Naive thymus-derived CD4-positive, alpha-beta T cell (primary cell): Measurements from ENCODE around the gene GRIA4. TPM values are rescaled to one million over a fixed set of nuclear protein-coding genes. Genes with fewer than 3 reads are reported as not detected.

Experiments
- ATAC-seq: fragments of 150-1000 bp; cut with Tn5 transposase; 2 replicates; pipeline ENCODE4 v1.10.0; 2021; ENCODE audit warnings: mild to moderate bottlenecking, moderate library complexity
- CTCF ChIA-PET: fragments of 350-600 bp; sonication (Branson Sonifier 250); formaldehyde crosslinking; loops from one replicate; lab custom pipeline; 2021; ENCODE audit warnings: antibody characterized with exemption; lab: Charles Lee
- POLR2A ChIA-PET: fragments of 350-600 bp; sonication (Branson Sonifier 250); formaldehyde crosslinking; loops from one replicate; lab custom pipeline; 2021; ENCODE audit warnings: antibody characterized with exemption, inconsistent platforms; lab: Charles Lee
- DNase-seq, 9 donors: peaks; one replicate each; pipeline versions ENCODE4 v3.0.0 to v3.0.0-alpha.2; 2020 to 2022; ENCODE audit warnings: mixed read lengths in 1 of 9
- H3K27ac ChIP-seq: one replicate; pipeline ENCODE4 v1.7.0; 2013; ENCODE audit warnings: mild to moderate bottlenecking, low read depth, low read length, moderate library complexity
- H3K27me3 ChIP-seq, 2 donors: one replicate each; pipeline ENCODE4 v1.7.0; 2013; ENCODE audit warnings: low read length in 2 of 2, mild to moderate bottlenecking in 2 of 2, moderate library complexity in 2 of 2; ENCODE audit not compliant: control insufficient read depth in 2 of 2, insufficient read depth in 2 of 2
- H3K36me3 ChIP-seq, 3 experiments: 1 replicate in 2 of 3; 2 replicates in 1 of 3; pipeline ENCODE4 v1.7.0; 2013; ENCODE audit warnings: low read length in 3 of 3, mild to moderate bottlenecking in 3 of 3, moderate library complexity in 1 of 3; ENCODE audit not compliant: insufficient read depth in 3 of 3, control insufficient read depth in 2 of 3
- H3K4me1 ChIP-seq, 2 donors: one replicate each; pipeline ENCODE4 v1.7.0; 2013; ENCODE audit warnings: low read length in 2 of 2, mild to moderate bottlenecking in 2 of 2, moderate library complexity in 1 of 2; ENCODE audit not compliant: control insufficient read depth in 2 of 2, insufficient read depth in 2 of 2
- H3K4me3 ChIP-seq: 2 replicates; pipeline ENCODE4 v1.7.0; 2013; ENCODE audit warnings: mild to moderate bottlenecking, low read length
- H3K9me3 ChIP-seq, 3 experiments: 1 replicate in 2 of 3; 2 replicates in 1 of 3; pipeline ENCODE4 v1.7.0; 2013; ENCODE audit warnings: low read length in 3 of 3; ENCODE audit not compliant: control insufficient read depth in 2 of 3
- H3K27ac Mint-ChIP-seq, 9 donors: one replicate each; pipeline ENCODE4 v1.8.0; 2020 to 2022; ENCODE audit warnings: mixed read lengths in 9 of 9, mild to moderate bottlenecking in 8 of 9, moderate library complexity in 5 of 9, inconsistent platforms in 2 of 9
- H3K27me3 Mint-ChIP-seq, 5 donors: one replicate each; pipeline ENCODE4 v1.8.0; 2021 to 2022; ENCODE audit warnings: mixed read lengths in 5 of 5, mild to moderate bottlenecking in 1 of 5
- H3K36me3 Mint-ChIP-seq, 5 donors: one replicate each; pipeline ENCODE4 v1.8.0; 2020 to 2022; ENCODE audit warnings: mixed read lengths in 5 of 5, mild to moderate bottlenecking in 3 of 5, inconsistent platforms in 1 of 5
- H3K4me1 Mint-ChIP-seq, 7 donors: one replicate each; pipeline ENCODE4 v1.8.0; 2020 to 2022; ENCODE audit warnings: mixed read lengths in 7 of 7, mild to moderate bottlenecking in 3 of 7, inconsistent platforms in 1 of 7
- H3K4me3 Mint-ChIP-seq, 10 donors: one replicate each; pipeline ENCODE4 v1.8.0; 2020 to 2022; ENCODE audit warnings: mild to moderate bottlenecking in 10 of 10, mixed read lengths in 10 of 10, moderate library complexity in 6 of 10, inconsistent platforms in 2 of 10
- H3K9me3 Mint-ChIP-seq, 11 donors: one replicate each; pipeline ENCODE4 v1.8.0; 2020 to 2022; ENCODE audit warnings: mixed read lengths in 11 of 11, mild to moderate bottlenecking in 4 of 11, inconsistent platforms in 1 of 11, moderate library complexity in 1 of 11
- intact Hi-C, 2 donors: fragments of 100-400 bp; cut with micrococcal nuclease; formaldehyde crosslinking; loops; one replicate each; pipeline ENCODE4 v1.15.1; 2023
- polyA plus RNA-seq, 2 donors: library from polyadenylated mRNA; unstranded; fragments of 300-500 nt; fragmentation: Illumina TruSeq; gene quantifications; one replicate each; pipeline ENCODE4 v1.2.3, GENCODE V29; 2021
- total RNA-seq, 6 experiments: library from RNA in 5 of 6; stranded (reverse) in 5 of 6; gene quantifications; 1 replicate in 5 of 6; 2 replicates in 1 of 6; pipeline ENCODE4 v1.2.3 and lab custom pipeline; 2021 to 2026

GRIA4 gene
- total and polyA plus RNA-seq, 7 experiments from 2014 or later: not detected

DNA sequence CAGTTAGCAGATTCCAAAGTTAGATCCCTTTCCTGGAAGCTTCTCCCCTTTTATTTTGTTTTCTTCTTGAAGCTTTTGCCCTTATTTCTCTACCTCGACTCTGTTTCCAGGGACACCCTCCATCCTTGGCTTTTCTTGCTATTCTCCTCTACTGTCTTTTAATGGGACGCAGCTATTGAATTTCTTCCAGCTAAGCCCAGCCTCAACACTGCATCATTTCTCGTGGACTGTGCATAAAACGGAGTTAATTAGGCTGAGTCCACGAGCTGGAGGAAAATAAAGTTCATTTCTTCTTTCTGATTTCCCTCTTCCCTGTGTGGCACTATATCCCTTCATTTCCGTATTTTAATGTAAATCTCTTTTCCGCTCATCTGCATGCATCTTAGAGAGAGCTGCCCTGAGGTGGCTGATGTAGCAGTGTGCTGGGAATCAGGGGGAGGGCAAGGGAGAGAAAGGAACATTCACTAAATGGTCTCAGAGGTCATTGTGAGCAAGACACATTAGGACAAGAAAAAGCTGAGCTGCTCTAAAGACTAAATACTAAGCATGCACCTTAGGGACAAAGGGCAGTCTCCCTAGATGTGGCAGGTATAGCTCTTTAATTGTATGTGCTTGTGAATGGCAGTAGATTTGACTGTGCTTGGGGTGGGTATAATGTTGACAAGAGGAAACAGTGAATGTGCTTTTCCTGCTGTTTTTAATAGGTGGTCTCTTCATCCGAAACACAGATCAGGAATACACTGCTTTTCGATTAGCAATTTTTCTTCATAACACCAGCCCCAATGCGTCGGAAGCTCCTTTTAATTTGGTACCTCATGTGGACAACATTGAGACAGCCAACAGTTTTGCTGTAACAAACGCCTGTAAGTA, 1.9 kb downstream of the GRIA4 start:
- no peak for DNase-seq
- no peak overlapping the region for H3K4me3 ChIP-seq
- H3K27ac Mint-ChIP-seq: no peak overlapping the region
- ChIA-PET CTCF (no interaction called here), POLR2A (no interaction called here)
- no peak for ATAC-seq
- H3K9me3 Mint-ChIP-seq: peaks cover 0 to 2% (median 0%) of the 10 kb centered on the region in 11 donors
- H3K9me3 ChIP-seq: no peaks in the 10 kb centered on the region
- H3K4me1 Mint-ChIP-seq: peaks cover 7 to 32% (median 18%) of the 10 kb centered on the region in 7 donors
- intact Hi-C loops: no loop called here
- H3K27me3 Mint-ChIP-seq: peaks cover 42 to 50% (median 46%) of the 10 kb centered on the region in 5 donors
- H3K36me3 Mint-ChIP-seq: no peaks in the 10 kb centered on the region
- H3K4me3 Mint-ChIP-seq: peak overlapping the region in 3 of 10 donors; percentile 3 to 56 (median 9)
- no peaks in the 10 kb centered on the region for H3K4me1 ChIP-seq
- H3K36me3 ChIP-seq: no peaks in the 10 kb centered on the region
- no peak overlapping the region for H3K27ac ChIP-seq
- H3K27me3 ChIP-seq: peaks cover 0 to 4% of the 10 kb centered on the region in 2 donors

DNA sequence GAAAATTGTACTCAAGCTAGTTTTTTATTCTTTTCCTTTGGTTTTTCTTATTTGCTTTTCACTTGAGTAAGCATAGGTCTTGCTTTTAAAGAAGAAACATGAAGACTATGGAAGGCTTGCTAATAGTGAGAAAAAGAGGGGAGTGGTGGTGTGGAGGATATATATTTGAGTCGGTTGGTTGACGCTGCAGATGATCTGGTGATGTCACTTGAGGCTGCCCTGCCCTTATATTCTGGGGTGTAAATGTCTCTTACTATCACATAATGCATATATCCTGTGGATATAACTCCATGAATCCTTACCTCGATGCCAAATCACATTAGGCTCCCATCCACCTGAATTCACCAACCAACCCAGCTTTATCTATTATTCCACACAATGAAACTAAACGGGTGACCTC, 2.9 kb downstream of the GRIA4 start:
- Mint-ChIP-seq H3K27me3 (peaks cover 41 to 46% (median 42%) of the 10 kb centered on the region in 5 donors), H3K4me1 (peaks cover 7 to 32% (median 18%) of the 10 kb centered on the region in 7 donors), H3K4me3 (no peak overlapping the region), H3K9me3 (peaks cover 0 to 2% (median 0%) of the 10 kb centered on the region in 11 donors), H3K36me3 (no peaks in the 10 kb centered on the region), H3K27ac (no peak overlapping the region)
- no peaks in the 10 kb centered on the region for H3K9me3 ChIP-seq
- no peak for DNase-seq
- H3K27ac ChIP-seq: no peak overlapping the region
- no peak for ATAC-seq
- ChIA-PET POLR2A (no interaction called here), CTCF (no interaction called here)
- H3K27me3 ChIP-seq: peaks cover 0 to 4% of the 10 kb centered on the region in 2 donors
- intact Hi-C loops: no loop called here
- no peak overlapping the region for H3K4me3 ChIP-seq
- H3K36me3 ChIP-seq: no peaks in the 10 kb centered on the region
- no peaks in the 10 kb centered on the region for H3K4me1 ChIP-seq

DNA sequence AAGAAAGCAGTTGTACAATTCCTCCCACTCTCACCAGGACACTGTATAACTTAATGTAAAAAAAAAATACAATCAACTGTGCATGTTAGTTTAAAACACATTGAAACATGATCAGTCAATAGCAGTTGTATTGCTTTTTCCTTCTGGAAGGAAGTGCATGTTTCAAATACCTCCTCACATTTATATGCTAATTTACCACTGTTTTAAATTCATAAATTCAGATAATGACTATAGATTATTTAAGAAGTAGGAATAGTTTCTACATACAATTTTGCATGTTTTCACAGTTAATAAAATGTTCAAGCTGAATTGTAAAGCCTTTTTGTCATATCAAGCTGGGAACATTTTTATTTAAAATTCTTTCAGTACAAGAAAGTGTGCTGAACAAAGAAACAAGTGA, 3.3 kb downstream of the GRIA4 start:
- Mint-ChIP-seq H3K4me3 (no peak overlapping the region), H3K27ac (no peak overlapping the region), H3K9me3 (peaks cover 0 to 2% (median 0%) of the 10 kb centered on the region in 11 donors), H3K36me3 (no peaks in the 10 kb centered on the region), H3K4me1 (peaks cover 7 to 32% (median 18%) of the 10 kb centered on the region in 7 donors), H3K27me3 (peaks cover 40 to 45% (median 41%) of the 10 kb centered on the region in 5 donors)
- ChIA-PET CTCF (no interaction called here), POLR2A (no interaction called here)
- Histone ChIP-seq H3K36me3 (no peaks in the 10 kb centered on the region), H3K27me3 (peaks cover 0 to 4% of the 10 kb centered on the region in 2 donors), H3K27ac (no peak overlapping the region), H3K9me3 (no peaks in the 10 kb centered on the region), H3K4me1 (no peaks in the 10 kb centered on the region), H3K4me3 (no peak overlapping the region)
- no peak for ATAC-seq
- intact Hi-C loops: no loop called here
- no peak for DNase-seq

DNA sequence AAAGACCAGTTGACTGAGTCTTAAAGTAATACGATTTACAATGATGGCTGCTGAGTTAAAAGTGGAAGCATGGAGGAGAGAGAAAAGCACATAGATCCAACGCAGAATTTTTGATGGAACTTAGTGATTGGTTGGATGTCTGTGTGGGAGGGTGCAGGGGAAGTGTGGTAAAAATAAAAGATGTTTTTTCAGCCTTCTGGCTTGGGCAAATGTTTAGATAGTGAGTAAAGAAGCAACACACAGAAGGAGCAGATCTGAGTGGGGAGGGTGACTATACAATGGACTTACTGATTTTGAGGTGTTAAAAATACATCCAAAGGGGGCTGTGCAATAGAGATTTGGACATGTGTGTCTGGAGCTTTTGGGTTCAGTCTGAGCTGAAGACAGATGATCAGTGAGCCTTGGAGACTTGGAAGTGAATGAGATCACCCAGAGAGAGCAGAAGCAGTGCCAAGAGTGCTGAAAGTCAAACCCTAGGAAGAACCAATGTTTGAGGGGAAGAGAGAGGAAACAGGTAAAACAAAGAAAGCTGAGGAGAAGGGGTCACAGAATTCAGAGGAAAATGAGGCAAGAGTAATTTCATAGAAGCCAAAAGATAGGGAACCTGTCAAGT, 8.6 kb downstream of the GRIA4 start:
- H3K36me3 ChIP-seq: no peaks in the 10 kb centered on the region
- no peak overlapping the region for H3K27ac Mint-ChIP-seq
- ChIA-PET CTCF (no interaction called here), POLR2A (no interaction called here)
- no peaks in the 10 kb centered on the region for H3K4me1 ChIP-seq
- H3K27ac ChIP-seq: no peak overlapping the region
- intact Hi-C loops: no loop called here
- H3K27me3 ChIP-seq: no peaks in the 10 kb centered on the region
- no peaks in the 10 kb centered on the region for H3K9me3 Mint-ChIP-seq
- H3K9me3 ChIP-seq: no peaks in the 10 kb centered on the region
- peaks cover 0 to 3% (median 0%) of the 10 kb centered on the region in 5 donors for H3K27me3 Mint-ChIP-seq
- no peak for ATAC-seq
- no peaks in the 10 kb centered on the region for H3K4me1 Mint-ChIP-seq
- no peak overlapping the region for H3K4me3 Mint-ChIP-seq
- no peaks in the 10 kb centered on the region for H3K36me3 Mint-ChIP-seq
- H3K4me3 ChIP-seq: no peak overlapping the region
- no peak for DNase-seq

DNA sequence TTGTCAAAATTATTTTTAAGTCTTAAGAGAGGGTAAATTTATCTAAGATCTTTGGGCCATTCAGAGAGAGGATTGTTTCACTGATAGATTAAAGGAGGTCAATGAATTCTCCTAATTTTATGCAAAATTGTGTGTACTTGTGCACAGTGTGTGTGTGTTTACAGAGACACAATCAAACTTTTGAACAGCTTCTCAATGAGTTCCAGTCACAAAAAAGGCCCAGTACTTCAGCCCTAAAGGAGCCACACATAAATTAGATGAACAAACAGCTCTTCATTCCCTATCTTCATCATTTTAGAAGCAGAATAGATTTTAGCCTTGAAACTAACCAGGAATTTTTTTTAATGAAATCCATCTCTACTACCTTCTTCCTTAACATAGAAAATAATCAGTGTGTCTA, 9.7 kb downstream of the GRIA4 start:
- H3K27me3 ChIP-seq: no peaks in the 10 kb centered on the region
- ATAC-seq (no peak), DNase-seq (no peak)
- H3K4me1 ChIP-seq: no peaks in the 10 kb centered on the region
- no peaks in the 10 kb centered on the region for H3K4me1 Mint-ChIP-seq
- H3K9me3 Mint-ChIP-seq: peaks cover 0 to 1% (median 0%) of the 10 kb centered on the region in 11 donors
- ChIA-PET POLR2A (no interaction called here), CTCF (no interaction called here)
- H3K36me3 Mint-ChIP-seq: no peaks in the 10 kb centered on the region
- intact Hi-C loops: no loop called here
- no peak overlapping the region for H3K4me3 ChIP-seq
- no peak overlapping the region for H3K27ac Mint-ChIP-seq
- H3K36me3 ChIP-seq: no peaks in the 10 kb centered on the region
- H3K27me3 Mint-ChIP-seq: peaks cover 0 to 6% (median 0%) of the 10 kb centered on the region in 5 donors
- H3K4me3 Mint-ChIP-seq: no peak overlapping the region
- no peak overlapping the region for H3K27ac ChIP-seq
- no peaks in the 10 kb centered on the region for H3K9me3 ChIP-seq

DNA sequence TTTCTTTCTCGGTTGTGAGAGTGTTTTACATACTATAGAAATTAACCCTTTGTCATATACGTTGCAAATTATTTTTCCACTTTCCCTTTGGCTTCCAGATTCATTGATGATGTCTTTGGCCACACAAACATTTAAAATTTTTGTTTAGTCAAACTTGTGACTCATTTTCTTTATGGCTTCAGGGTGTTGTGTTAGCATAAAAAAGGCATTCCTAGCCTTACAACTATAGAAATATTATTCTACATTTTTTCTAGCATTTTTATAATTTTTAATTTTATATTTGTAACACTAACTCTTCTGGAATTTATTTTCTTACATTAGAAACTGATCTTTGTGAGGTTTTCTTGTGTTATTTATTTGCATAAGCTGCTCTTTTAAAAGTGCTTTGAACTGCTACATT, 12.1 kb downstream of the GRIA4 start:
- DNase-seq (no peak), ATAC-seq (no peak)
- no peak overlapping the region for H3K4me3 Mint-ChIP-seq
- Histone ChIP-seq H3K36me3 (no peaks in the 10 kb centered on the region), H3K9me3 (no peaks in the 10 kb centered on the region), H3K27ac (no peak overlapping the region), H3K27me3 (no peaks in the 10 kb centered on the region), H3K4me1 (no peaks in the 10 kb centered on the region), H3K4me3 (no peak overlapping the region)
- ChIA-PET CTCF (no interaction called here), POLR2A (no interaction called here)
- H3K4me1 Mint-ChIP-seq: no peaks in the 10 kb centered on the region
- no peak overlapping the region for H3K27ac Mint-ChIP-seq
- H3K27me3 Mint-ChIP-seq: peaks cover 0 to 6% (median 0%) of the 10 kb centered on the region in 5 donors
- intact Hi-C loops: no loop called here
- no peaks in the 10 kb centered on the region for H3K36me3 Mint-ChIP-seq
- peaks cover 0 to 1% (median 0%) of the 10 kb centered on the region in 11 donors for H3K9me3 Mint-ChIP-seq
